HG03354 (cell line): ENCODE measurements around the gene SPARC.

Experiments used
- ATAC-seq: cut with Tn5 transposase; IDR thresholded peaks from one replicate; pipeline ENCODE4 v1.9.1; 2021; ENCODE audit warnings: mild to moderate bottlenecking; ENCODE audit not compliant: unreplicated experiment, poor library complexity, severe bottlenecking

SPARC gene

DNA sequence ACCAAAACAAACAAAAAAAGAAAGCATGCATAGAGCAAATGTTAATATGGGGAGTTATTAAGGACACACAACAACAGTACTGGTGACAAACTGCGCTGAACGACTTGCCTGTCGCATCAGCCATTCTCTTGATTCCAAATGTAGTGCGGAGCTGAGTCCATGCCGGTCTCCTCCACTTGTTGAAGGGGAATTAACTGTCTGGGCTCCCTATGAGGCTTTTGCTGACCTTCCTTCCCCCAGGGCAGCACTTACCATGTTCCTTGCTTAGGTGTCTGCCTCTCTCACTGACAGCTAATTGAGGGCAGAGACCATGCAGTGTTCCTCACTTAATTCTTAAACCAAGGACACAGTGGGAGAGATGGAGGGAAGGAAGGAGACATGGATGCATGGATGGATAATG is 54.8 kb downstream of the SPARC start:
- ATAC-seq: no peak

DNA sequence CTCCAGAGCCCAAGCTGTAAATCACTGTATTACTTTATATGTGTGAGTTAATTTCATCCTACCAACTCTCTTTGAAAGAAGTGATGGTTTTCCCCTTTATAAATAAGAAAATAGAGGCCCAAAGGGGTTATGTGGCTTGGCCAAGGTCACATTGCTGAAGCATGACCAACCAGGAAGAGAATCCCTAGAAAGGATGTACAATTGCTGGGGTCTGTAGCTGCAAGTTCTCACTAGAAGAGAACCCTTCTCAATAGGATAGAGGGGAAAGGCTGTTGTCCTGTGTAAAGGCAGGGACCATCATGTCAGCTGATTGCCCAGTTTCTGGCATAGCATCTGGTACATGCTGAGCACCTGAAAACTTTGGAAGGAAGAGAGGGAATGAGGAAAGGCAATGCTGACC is 56.6 kb downstream of the SPARC start:
- no peak for ATAC-seq

DNA sequence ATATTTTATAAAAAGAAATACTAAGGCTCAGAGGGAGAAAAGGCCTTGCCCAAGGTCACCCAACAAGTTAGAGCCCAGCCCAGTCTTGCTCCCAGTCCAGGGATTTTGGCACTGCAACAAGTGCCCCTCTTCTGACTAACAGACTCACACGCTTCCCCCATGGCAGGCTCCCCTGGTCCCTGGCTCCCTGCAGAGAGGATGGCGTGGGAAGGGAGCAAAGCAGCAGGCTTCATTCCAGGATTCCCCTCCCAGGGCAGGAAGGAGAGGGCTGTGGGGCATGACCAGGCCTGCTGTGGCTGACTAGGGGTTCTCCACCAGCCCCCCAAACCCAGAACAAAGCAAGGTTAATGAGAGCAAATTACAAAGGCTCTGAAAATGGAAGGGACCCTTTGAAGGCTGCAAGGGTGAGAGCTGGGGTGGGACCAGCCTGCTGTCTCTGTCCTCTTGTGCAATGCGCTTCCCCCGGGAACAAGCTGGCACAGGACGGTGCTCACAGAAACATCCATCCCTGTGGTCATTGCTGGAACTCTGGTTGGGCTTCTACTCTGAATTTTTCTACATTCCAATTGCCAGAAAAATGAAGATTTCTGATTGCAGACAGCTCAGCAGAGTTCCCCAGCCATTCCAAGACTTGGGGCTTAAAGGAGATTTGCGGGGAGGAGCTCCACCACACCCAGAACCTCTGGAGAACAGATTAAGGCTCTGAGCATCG is 58.4 kb downstream of the SPARC start:
- ATAC-seq: no peak

DNA sequence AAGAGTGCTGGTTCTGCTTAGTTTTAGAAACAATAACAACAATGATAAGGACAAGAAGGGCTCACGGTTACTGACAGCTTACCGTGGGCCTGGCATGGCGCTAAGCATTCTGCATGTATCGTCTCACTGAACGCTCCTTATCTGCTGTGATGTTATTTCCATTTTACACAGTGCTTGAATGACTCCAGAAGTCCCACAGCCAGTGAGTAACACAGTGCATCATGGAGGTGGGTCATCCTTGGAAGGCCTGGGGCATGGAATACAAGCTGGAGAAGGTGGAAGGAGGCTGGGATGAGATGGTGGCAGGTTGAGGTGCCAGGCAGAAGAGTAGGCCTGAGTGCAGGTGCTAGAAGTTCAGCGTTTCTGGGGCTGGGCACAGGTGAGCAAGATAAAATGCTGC is 59.1 kb downstream of the SPARC start:
- no peak for ATAC-seq

DNA sequence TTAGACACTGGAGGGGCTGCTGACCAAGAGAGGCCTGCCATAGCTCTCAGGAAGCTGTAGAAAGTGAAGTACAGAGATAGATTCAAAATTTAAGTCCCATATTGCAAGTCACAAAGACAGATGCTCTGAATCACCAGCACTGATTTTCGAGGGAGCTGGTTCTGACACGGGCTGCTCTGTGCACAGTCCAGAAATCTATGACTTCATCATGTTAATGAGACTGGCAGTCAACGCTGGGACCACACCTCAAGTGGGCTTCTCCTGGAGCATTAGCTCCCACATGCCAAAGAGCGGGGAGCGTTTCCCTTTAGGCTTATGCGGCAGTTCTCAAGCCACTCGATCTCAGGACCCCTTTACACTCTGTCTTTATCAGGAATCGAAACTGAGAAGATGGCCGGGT is 61.4 kb downstream of the SPARC start:
- no peak for ATAC-seq

DNA sequence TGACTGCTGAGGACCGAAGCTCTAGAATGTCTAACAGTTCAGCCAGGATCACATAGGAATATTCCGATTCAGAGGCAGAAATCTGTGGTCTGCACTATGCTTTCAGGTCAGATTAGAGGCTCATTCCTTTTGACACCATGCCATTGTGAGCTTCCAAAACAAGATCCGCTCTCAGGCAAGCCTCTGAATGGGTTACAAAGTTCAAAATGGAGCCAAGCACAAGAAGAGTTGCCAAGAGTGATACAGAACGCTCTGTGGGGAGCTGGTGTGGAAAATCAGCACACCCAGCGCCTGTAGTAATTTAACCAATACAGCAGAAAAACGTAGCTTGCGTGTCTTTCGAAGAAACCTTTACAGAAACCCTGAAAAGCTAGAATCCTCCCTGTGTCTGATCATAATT is 62.2 kb downstream of the SPARC start:
- no peak for ATAC-seq

DNA sequence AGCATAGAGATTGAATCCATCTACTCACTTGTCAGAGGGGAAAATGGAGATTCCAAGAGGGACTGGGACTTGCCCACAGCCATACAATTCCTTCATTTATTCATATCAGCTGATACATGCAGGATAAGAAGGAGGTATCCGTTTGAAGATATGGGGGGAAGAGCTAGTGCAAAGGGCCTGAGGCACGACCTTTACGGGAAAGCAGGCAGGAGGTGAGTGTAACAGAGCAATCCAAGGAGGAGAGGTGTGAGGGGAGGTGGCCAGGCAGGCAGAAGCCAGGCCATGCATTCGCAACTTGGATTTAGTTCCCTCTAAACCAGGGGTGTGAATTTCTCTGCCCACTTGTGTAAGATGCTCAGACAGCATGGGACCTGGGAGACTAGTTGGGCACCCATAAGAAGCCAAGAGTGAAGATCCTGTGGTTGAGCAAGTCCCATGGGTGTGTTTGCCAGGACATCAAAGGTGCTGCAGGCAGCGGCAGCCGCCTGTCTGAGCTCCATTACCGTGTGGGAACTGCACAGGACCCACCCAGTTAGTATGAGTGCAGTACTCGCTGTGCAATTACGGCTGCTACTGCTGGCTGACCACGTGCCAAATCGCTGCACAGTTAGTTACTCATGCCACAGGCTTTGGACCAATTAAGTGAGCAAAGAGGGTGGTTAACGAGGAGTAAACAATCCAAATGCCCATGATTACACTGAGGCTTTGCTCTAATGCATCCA is 64.2 kb downstream of the SPARC start:
- no peak for ATAC-seq

DNA sequence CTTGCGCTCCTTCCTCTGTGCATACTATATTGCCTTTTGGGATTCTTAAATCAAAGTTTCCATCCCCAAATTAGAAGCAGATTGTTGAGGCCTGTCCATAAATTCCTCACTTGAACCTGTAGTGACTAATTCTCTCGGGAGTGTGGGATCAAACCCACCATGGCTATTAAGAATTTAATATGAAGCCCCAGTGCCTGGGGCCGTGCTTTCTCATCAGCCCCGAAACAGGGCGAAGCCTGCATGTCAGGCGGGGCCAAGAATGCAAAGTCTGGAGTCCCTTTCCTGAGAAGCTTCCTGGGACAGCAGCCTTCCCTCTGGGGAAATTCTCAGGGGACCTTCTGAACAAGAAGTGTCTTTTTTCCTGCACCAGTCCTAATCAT is 66.3 kb downstream of the SPARC start:
- ATAC-seq: no peak

DNA sequence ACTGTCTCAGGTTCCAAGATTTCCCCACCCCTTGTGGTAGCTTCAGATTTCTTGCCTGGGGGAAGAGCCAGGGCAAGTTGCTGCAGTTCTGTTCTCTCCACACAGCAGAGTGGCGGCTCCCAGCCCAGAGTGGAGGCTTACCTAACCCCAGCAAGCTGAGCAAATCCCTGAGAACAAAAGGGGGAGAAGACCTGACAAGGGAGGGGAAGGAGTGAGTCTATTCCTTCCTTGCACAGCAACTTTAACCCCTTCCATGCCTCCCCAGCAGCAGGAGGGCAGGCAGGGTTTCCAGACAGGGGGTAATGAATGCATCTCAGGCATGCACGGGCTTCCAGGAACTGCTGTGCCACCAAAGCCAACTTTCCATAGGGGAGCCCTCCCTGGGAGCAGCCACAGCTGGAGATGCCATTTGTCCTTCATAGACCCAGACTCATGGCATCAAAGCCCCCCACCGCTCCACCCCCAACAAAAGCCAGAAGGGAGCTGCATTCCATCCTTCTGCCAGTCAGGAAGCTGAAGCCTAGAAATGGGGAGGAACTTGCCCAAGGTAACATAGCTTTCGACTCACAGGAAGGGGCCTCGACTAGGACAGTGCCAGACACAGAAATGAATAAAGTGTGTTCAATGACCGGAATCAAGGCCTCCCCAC is 66.8 kb downstream of the SPARC start:
- no peak for ATAC-seq

DNA sequence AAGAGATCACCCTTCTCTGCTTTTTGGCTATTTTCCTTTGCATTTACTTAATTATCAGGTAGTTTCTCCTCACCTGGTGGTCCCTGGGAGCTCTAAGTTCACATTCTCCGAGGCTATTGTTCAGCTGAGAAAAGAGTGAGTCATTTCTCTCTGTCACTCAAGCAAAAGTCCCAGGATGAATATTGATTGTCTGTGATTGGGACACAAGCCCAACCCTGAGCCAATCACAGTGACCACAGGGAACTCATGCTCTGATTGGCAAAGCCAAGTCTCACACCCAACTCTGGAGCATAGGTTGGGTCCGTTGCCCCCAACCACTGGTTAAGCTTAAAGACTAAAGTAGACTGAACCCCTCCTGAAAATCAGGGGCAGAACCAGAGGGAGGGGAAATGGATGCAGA is 67.8 kb downstream of the SPARC start:
- ATAC-seq: no peak

DNA sequence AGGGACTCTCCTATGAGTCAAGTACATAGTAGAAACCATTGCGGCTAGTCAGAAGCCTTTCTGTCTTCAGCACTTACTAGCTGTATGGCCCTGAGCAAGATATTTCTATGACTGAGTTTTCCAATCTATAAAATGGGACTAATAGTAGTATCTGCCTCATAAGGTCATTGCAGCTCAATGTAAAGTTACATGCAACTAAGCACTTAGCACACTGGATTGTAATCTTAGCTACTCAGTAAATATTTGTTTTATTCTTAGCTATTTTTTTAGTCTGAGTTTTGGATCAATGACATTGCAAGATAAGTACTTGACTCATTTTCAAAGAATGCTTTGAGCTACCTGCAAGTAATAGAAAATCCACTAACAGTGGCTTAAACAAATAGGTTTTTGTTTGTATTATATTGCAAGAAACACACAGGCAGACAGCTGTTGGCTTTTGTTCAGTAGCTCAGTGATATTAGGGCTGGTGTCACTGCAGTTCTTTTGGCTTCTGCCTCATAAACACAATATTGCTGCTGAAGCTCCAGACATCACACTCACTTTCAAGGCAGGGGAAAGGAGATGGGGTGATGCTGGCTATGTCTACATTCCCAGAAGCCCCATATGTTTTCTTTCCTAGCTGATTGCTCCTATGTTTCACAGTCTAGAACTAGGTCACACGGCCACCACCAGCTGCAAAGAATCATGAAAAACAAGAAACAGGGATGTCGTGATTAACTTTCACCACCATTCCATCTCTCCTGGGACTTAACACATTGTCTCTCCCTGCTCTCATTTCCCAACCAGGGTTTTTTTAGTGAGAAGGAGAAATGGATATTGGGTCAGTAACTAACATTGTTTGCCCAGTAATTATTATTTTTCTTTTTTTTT is 68.6 kb downstream of the SPARC start:
- ATAC-seq: no peak

DNA sequence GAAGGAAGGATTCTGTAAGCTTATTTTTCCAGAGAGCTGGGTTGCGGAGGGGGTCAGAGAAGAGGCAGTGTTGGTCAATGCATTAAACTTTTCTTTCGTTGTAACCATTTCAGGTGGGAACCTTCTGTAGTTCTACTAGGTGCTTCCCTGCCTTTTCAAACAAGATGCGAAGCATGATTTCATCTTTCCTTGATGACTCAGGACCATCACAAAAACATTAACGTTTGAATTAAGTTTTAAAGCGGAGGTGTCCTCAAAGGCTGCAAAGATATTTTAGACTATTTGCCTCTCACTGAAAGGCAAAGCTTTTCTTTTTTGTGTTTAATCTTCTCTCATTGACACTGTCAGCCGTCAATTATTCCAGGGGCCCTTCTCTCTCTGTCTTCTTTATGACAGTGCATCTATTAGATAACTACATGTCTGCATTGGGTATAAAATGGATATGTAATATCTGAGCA is 69.3 kb downstream of the SPARC start:
- ATAC-seq: no peak

DNA sequence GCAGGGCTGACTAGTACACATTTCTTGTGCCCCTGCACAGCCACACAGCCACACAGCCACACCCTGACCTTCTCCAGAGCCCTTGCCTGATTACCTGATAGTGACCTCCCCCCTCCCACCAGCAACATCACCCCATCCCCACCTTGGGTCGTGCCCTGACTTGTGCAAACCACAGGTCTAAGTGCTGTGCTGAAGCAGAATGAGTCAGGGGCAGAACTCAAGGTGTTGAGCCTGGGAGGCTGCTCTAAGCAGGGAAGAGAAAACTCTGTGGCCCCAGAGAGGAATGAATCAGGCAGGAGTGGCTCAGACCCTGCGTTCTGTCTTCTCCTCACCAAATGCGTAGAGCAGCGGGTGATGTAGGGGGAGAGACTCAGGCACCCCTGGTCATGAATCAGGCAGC is 71.3 kb downstream of the SPARC start:
- no peak for ATAC-seq

DNA sequence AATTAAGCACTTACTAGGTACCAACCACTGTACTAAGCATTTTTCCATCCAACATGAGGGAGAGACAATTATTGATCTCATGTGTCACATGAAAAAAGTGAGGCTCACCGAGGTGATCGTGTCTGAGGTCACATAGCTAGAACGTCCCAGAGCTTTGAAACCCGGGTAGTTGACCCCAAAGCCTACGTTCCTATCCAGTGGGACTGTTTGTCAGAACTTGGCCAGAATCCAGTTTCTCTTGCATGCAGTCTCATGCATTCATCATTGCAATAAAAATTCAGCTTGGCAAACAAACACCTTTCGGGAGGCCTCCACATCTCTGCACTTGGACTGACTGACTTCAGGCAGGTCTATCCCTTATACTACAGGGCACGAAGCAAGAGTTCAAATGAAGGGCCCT is 72.2 kb downstream of the SPARC start:
- ATAC-seq: no peak

DNA sequence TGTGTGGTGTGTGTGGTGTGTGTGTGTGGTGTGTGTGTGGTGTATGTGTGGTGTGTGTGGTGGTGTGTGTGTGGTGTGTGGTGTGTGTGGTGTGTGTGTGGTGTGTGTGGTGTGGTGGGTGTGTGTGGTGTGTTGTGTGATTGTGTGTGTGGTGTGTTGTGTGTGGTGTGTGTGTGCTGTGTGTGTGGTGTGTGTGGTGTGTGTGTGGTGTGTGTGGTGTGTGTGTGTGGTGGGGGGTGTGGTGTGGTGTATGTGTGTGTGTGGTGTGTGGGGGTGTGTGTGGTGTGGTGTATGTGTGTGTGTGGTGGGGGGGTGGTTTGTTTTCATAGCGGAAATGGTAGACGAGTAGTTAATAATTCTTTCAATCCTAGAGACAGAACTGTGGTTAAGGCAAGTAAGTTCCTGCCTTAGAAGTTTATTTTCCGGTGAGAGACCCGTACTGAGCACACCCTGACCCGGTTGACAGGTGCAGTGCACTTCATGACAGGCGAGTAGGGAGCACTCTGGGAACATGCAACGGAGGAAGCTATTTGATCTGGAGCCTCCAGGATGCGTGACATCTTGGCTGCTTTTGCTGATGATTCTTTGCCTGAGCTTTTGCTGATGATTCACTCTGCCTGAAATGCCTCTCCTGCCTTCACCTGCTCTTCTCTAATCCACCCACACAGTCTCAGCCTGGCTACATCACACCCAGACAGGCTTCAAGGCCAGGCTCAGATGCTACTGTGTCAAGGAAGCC is 73.9 kb downstream of the SPARC start:
- ATAC-seq: peak; percentile 89

DNA sequence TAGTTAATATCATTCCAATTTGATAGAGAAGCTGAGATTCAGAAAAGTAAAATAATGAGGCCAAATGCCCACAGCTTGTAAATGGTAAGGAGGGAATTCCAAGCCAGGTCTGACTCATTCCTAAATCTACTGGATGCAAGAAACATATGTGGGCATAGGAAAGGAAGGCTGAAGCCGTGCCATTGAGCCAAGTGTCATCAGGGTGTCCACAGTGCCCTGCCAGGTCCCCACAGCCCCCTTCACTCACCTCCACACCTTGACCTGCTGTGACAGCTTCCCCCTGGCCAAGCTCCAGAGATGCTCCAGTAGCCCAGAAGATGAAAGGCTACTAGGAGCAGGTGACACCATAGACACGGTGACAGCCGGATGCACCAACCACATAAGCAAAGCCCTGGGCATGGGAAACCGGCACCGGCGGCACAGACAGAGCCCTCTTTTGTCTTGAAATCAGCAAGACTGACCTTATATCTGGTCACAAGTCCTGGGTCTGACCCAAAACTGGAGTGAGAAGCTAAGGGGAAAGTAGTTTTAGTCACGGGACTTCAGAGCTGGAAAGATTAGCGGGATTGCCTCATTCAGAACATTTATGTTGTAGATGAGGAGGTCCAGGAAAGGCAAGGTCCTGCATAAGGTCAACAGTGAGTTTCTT is 75.5 kb downstream of the SPARC start:
- no peak for ATAC-seq
